GM10266 (cell line): ENCODE measurements around the gene FBXW7.
A peak's percentile ranks its signal among the peaks of the same experiment; 100 is the strongest.

Experiments used
- DNase-seq: peaks from one replicate; pipeline ENCODE4 v3.0.0; 2012; ENCODE audit errors: extremely low spot score
- CTCF ChIP-seq: IDR thresholded peaks from 2 replicates; pipeline ENCODE4 v1.5.1; 2012; ENCODE audit warnings: mild to moderate bottlenecking, low read depth; ENCODE audit not compliant: control insufficient read depth, insufficient read depth; ENCODE audit errors: missing control alignments

Gene FBXW7

GRCh38 chr4:152424396-152424795 lies 111.5 kb downstream of the FBXW7 start:
- DNase-seq = no peak
- no peak for TF ChIP-seq CTCF

- TF ChIP-seq CTCF = no peak
- DNase-seq = no peak
These were observed 113.0 kb downstream of the FBXW7 start for GRCh38 chr4:152422817-152423320.

GRCh38 chr4:152421576-152421975 lies 114.3 kb downstream of the FBXW7 start:
- no peak for TF ChIP-seq CTCF
- DNase-seq = no peak

GRCh38 chr4:152419809-152420208 lies 116.1 kb downstream of the FBXW7 start:
- no peak for DNase-seq
- no peak for TF ChIP-seq CTCF

GRCh38 chr4:152417673-152418072 lies 118.2 kb downstream of the FBXW7 start:
- DNase-seq = no peak
- TF ChIP-seq CTCF = no peak

GRCh38 chr4:152415980-152416379 lies 119.9 kb downstream of the FBXW7 start:
- TF ChIP-seq CTCF = no peak
- DNase-seq = no peak

GRCh38 chr4:152408514-152409327 lies 127.2 kb downstream of the FBXW7 start:
- TF ChIP-seq CTCF = peak; percentile 55
- peak; percentile 12 for DNase-seq
